Effector memory CD4-positive, alpha-beta T cell (primary cell): ENCODE measurements around the gene NTSR1.

ENCODE experiments used
- DNase-seq, 3 donors: peaks; one replicate each; pipeline ENCODE4 v3.0.0-alpha.2; 2020
- H3K27ac ChIP-seq: 2 replicates; pipeline ENCODE4 v1.7.0; 2013; ENCODE audit warnings: mild to moderate bottlenecking, low read length, moderate library complexity; ENCODE audit not compliant: insufficient read depth, poor library complexity, severe bottlenecking
- H3K27me3 ChIP-seq: replicated peaks from 2 replicates; pipeline ENCODE4 v1.7.0; 2013; ENCODE audit warnings: mild to moderate bottlenecking, low read length; ENCODE audit not compliant: insufficient read depth, control insufficient read depth, poor library complexity, severe bottlenecking
- H3K36me3 ChIP-seq: 2 replicates; pipeline ENCODE4 v1.7.0; 2013; ENCODE audit warnings: mild to moderate bottlenecking, low read length, moderate library complexity; ENCODE audit not compliant: control insufficient read depth, insufficient read depth
- H3K4me1 ChIP-seq: 2 replicates; pipeline ENCODE4 v1.7.0; 2013; ENCODE audit warnings: low read length, mild to moderate bottlenecking; ENCODE audit not compliant: control insufficient read depth, insufficient read depth, poor library complexity, severe bottlenecking
- H3K4me3 ChIP-seq: 2 replicates; pipeline ENCODE4 v1.7.0; 2013; ENCODE audit warnings: low read length, low read depth, mild to moderate bottlenecking; ENCODE audit not compliant: insufficient read depth, poor library complexity, severe bottlenecking
- H3K9me3 ChIP-seq: 2 replicates; pipeline ENCODE4 v1.7.0; 2013; ENCODE audit warnings: mild to moderate bottlenecking, low read length, moderate library complexity; ENCODE audit not compliant: control insufficient read depth

Gene NTSR1

GRCh38 chr20:62700261-62700930 lies 8.2 kb upstream of the NTSR1 start:
- no peak overlapping the region for H3K27ac ChIP-seq
- DNase-seq, result no peak
- no peaks in the 10 kb centered on the region for H3K36me3 ChIP-seq
- no peaks in the 10 kb centered on the region for H3K27me3 ChIP-seq
- peaks cover 6% of the 10 kb centered on the region for H3K4me1 ChIP-seq
- no peak overlapping the region for H3K4me3 ChIP-seq
- H3K9me3 ChIP-seq, result no peaks in the 10 kb centered on the region

- Histone ChIP-seq H3K4me1 (peaks cover 6% of the 10 kb centered on the region), H3K9me3 (no peaks in the 10 kb centered on the region), H3K4me3 (no peak overlapping the region), H3K36me3 (no peaks in the 10 kb centered on the region), H3K27me3 (no peaks in the 10 kb centered on the region), H3K27ac (no peak overlapping the region)
- no peak for DNase-seq
These were observed 7.2 kb upstream of the NTSR1 start for GRCh38 chr20:62701161-62702012.

- no peak for DNase-seq
- no peak overlapping the region for H3K27ac ChIP-seq
- no peaks in the 10 kb centered on the region for H3K27me3 ChIP-seq
- no peak overlapping the region for H3K4me3 ChIP-seq
- H3K4me1 ChIP-seq, result peaks cover 6% of the 10 kb centered on the region
- H3K9me3 ChIP-seq, result no peaks in the 10 kb centered on the region
- no peaks in the 10 kb centered on the region for H3K36me3 ChIP-seq
These were observed 6.7 kb upstream of the NTSR1 start for GRCh38 chr20:62702013-62702300.

- no peak for DNase-seq
These were observed 5.5 kb upstream of the NTSR1 start for GRCh38 chr20:62702895-62703852.

DNA sequence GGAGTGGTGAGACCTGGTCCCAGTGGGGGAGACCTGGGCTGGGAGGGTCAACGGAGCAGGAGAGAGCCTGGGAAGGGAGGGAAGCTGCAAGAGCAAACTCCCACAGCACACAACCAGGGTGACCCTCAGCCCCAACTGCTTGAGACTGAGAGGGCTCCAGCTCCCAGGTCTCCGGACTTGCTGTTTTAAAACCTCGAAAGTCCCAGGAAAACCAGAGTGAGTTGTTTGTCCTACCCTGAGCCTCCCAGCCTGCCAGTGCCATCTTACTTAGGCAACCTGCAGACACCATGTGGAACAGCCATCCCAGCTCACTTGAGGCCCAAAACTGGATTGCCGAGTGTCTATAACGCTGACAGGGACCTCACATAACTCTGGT lies 4.8 kb upstream of the NTSR1 start:
- Histone ChIP-seq H3K4me3 (no peak overlapping the region), H3K9me3 (no peaks in the 10 kb centered on the region), H3K27me3 (peaks cover 14% of the 10 kb centered on the region), H3K27ac (no peak overlapping the region), H3K36me3 (no peaks in the 10 kb centered on the region), H3K4me1 (peaks cover 12% of the 10 kb centered on the region)
- DNase-seq, result no peak

More at GRCh38 chr20:62702895-62703852, 5.5 kb upstream of the NTSR1 start:
- Histone ChIP-seq H3K27ac (no peak overlapping the region), H3K27me3 (peaks cover 9% of the 10 kb centered on the region), H3K4me1 (peaks cover 10% of the 10 kb centered on the region), H3K9me3 (no peaks in the 10 kb centered on the region), H3K4me3 (no peak overlapping the region), H3K36me3 (no peaks in the 10 kb centered on the region)

DNA sequence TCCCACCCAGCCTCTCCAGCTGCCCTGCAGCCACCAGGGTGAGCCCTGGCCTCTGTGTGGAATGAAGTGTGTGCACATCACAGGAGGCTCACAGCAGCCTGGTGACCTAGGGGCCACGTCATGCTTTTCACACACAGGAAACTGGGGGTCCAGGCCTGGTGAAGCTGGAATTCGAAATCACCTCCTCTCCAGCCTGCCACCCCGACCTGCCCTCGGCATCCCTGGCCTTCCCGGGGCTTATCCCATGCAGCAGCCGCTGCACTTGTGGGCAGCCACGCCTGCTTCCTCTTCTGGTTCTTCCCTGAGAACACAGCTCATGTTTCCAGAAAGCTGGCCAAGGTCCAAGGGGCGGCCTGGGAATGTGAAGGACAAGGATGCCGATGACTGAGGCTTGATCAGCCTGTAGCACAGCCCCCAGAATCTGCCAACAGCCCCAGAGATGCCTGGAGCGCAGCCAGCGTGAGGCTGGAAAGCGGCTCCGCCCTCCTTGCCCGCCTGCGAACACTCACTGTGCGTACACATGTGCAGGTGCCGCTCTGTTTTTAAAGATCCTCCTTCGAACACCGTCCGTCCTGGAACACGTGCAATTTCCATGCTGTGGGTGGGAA lies 4.2 kb upstream of the NTSR1 start:
- Histone ChIP-seq H3K9me3 (no peaks in the 10 kb centered on the region), H3K27me3 (peaks cover 20% of the 10 kb centered on the region), H3K27ac (no peak overlapping the region), H3K36me3 (no peaks in the 10 kb centered on the region), H3K4me3 (no peak overlapping the region), H3K4me1 (peaks cover 16% of the 10 kb centered on the region)
- DNase-seq, result no peak

DNA sequence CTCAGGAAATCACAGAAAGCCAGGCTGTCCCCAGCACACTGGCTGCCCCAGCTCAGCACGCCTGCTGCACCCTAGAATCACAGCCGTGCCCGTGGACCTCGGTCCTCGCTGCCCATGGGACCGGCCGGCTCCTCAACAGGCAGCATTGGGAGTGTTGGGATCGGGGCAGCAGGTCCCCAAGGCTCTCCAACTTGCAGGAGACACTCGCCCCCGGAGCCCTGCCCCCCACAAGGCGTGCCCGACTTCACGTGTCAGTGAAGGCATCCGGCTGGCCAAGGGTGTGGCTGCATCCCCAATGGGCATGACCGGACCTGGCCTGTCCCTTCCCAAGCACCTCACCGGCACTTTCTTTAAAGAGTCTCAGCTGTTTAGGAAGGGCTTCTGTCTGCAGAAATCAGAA lies 3.0 kb upstream of the NTSR1 start:
- no peaks in the 10 kb centered on the region for H3K9me3 ChIP-seq
- H3K27ac ChIP-seq, result no peak overlapping the region
- peaks cover 24% of the 10 kb centered on the region for H3K27me3 ChIP-seq
- H3K4me3 ChIP-seq, result no peak overlapping the region
- no peaks in the 10 kb centered on the region for H3K36me3 ChIP-seq
- H3K4me1 ChIP-seq, result peaks cover 16% of the 10 kb centered on the region
- no peak for DNase-seq

DNA sequence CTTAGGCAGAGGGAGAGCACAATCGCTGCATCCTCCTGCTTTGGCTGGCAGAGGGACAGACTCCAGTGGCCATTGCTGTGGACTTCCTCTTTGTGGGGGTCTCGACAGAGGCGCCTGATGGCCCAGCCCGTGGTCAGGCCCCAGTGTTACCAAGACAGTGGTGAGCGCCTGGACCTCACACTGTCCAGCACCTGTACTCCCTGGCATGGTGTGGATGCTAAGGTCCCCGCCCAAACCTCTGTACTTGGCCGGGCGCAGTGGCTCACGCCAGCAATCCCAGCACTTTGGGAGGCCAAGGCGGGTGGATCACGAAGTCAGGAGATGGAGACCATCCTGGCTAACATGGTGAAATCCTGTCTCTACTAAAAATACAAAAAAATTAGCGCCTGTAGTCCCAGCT lies 2.3 kb upstream of the NTSR1 start:
- Histone ChIP-seq H3K27me3 (peaks cover 24% of the 10 kb centered on the region), H3K4me1 (peaks cover 16% of the 10 kb centered on the region), H3K9me3 (no peaks in the 10 kb centered on the region), H3K4me3 (no peak overlapping the region), H3K27ac (no peak overlapping the region), H3K36me3 (no peaks in the 10 kb centered on the region)
- DNase-seq, result no peak

GRCh38 chr20:62706857-62707256 lies 1.8 kb upstream of the NTSR1 start:
- H3K4me1 ChIP-seq, result peaks cover 16% of the 10 kb centered on the region
- H3K27ac ChIP-seq, result no peak overlapping the region
- no peak for DNase-seq
- peaks cover 24% of the 10 kb centered on the region for H3K27me3 ChIP-seq
- H3K9me3 ChIP-seq, result no peaks in the 10 kb centered on the region
- no peaks in the 10 kb centered on the region for H3K36me3 ChIP-seq
- no peak overlapping the region for H3K4me3 ChIP-seq
